Suprapubic skin (tissue), 3 donors: ENCODE data around the gene PLA2G1B.

ENCODE experiments used
- CTCF ChIP-seq, 2 donors: fragments of 200-600 bp in 1 of 2; fragments of 450-650 bp in 1 of 2; sonication (generic) in 1 of 2; IDR thresholded peaks; one replicate each; pipeline ENCODE4 v1.5.1; 2016 to 2019; ENCODE audit warnings: antibody characterized with exemption in 2 of 2, mild to moderate bottlenecking in 1 of 2, moderate library complexity in 1 of 2
- POLR2A ChIP-seq, 2 donors: fragments of 450-650 bp; IDR thresholded peaks; one replicate each; pipeline ENCODE4 v1.6.1; 2017; ENCODE audit warnings: antibody characterized with exemption in 2 of 2, mild to moderate bottlenecking in 2 of 2, moderate library complexity in 2 of 2

GRCh38 chr12:120343039-120343537 is 15.5 kb upstream of the PLA2G1B start:
- TF ChIP-seq POLR2A (IDR thresholded peaks at IDR 0.05) (no peak), CTCF (IDR thresholded peaks at IDR 0.05) (no peak)
